Ishikawa (cell line): ENCODE results near the gene CXXC5.
A peak's percentile ranks its signal among the peaks of the same experiment; 100 is the strongest.

ENCODE experiments used
- CEBPB ChIP-seq: IDR thresholded peaks from 2 replicates; pipeline ENCODE4 v1.6.1; 2012
- CREB1 ChIP-seq: IDR thresholded peaks from 2 replicates; pipeline ENCODE4 v1.6.1; 2012; ENCODE audit warnings: low read depth
- EGR1 ChIP-seq: IDR thresholded peaks from 2 replicates; pipeline ENCODE4 v1.6.1; 2012
- EP300 ChIP-seq: IDR thresholded peaks from 2 replicates; pipeline ENCODE4 v1.6.1; 2012; ENCODE audit warnings: borderline replicate concordance
- FOXM1 ChIP-seq: IDR thresholded peaks from 2 replicates; pipeline ENCODE4 v1.6.1; 2012; ENCODE audit warnings: low read depth, borderline replicate concordance
- MAX ChIP-seq: IDR thresholded peaks from 2 replicates; pipeline ENCODE4 v1.6.1; 2012
- NFIC ChIP-seq: IDR thresholded peaks from 2 replicates; pipeline ENCODE4 v1.6.1; 2012
- RAD21 ChIP-seq: IDR thresholded peaks from 2 replicates; pipeline ENCODE4 v1.6.1; 2012; ENCODE audit warnings: low read depth
- REST ChIP-seq: IDR thresholded peaks from 2 replicates; pipeline ENCODE4 v1.6.1; 2012; ENCODE audit warnings: low read depth, mild to moderate bottlenecking
- TAF1 ChIP-seq: IDR thresholded peaks from 2 replicates; pipeline ENCODE4 v1.6.1; 2012; ENCODE audit warnings: low read depth, mild to moderate bottlenecking
- TCF12 ChIP-seq: IDR thresholded peaks from 2 replicates; pipeline ENCODE4 v1.6.1; 2012; ENCODE audit warnings: low read depth
- TEAD4 ChIP-seq: IDR thresholded peaks from 2 replicates; pipeline ENCODE4 v1.6.1; 2012
- YY1 ChIP-seq: IDR thresholded peaks from 2 replicates; pipeline ENCODE4 v1.6.1; 2012; ENCODE audit warnings: low read depth
- ZBTB7A ChIP-seq: IDR thresholded peaks from 2 replicates; pipeline ENCODE4 v1.6.1; 2012; ENCODE audit warnings: low read depth
- TF ChIP-seq, protein P1 (sequence below): IDR thresholded peaks from 2 replicates; pipeline ENCODE4 v1.6.1; 2012

Gene CXXC5

DNA sequence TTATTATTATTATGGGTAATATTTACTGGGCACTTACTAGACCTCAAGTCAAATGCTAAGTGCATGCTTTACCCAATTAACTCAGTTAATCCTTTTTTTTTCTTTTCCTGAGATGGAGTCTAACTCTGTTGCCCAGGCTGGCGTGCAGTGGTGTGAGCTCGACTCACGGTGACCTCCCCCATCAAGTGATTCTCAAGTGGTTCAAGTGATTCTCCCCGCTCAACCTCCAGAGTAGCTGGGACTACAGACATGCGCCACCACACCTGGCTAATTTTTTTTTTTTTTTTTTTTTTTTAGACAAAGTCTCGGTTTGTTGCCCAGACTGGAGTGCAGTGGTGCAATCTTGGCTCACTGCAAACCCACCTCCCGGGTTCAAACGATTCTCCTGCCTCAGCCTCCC is 69.1 kb downstream of the CXXC5 start:
- TF ChIP-seq EGR1 (no peak), RAD21 (no peak), ZBTB7A (no peak), EP300 (no peak), NFIC (no peak), TAF1 (no peak), TEAD4 (no peak)
- TF ChIP-seq, protein P1, sequence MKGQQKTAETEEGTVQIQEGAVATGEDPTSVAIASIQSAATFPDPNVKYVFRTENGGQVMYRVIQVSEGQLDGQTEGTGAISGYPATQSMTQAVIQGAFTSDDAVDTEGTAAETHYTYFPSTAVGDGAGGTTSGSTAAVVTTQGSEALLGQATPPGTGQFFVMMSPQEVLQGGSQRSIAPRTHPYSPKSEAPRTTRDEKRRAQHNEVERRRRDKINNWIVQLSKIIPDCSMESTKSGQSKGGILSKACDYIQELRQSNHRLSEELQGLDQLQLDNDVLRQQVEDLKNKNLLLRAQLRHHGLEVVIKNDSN, result no peak

DNA sequence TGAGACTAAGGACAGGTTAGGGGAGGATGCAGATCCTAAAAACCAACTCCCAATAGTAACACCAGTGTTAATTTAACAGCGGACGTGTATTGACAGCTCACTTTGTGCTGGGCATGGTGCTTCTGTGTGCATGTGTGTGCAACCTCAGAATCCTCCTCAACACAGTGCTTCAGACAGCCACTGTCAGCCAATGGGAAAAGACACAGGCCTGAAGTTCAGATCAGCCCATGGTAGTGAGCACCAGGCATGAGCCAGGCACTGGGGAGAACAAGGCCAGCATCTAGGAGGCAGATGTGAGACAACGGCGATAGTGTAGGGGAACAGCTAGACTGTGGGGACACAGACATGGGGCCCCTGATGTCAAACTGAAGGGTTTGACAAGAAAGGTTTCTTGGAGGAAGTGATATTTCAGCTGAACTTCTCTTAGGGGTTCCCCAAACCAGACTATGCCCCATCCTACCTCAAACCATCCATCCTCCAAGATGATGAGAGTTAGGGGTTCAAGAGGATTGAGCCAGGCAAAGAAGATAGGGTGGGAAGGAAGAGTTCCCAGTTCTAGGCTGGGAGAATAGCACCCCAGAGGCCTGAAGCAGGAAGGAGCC is 75.9 kb downstream of the CXXC5 start:
- TF ChIP-seq TCF12 (no peak), CREB1 (no peak), CEBPB (no peak), MAX (no peak), TEAD4 (no peak), YY1 (no peak), TAF1 (no peak)

DNA sequence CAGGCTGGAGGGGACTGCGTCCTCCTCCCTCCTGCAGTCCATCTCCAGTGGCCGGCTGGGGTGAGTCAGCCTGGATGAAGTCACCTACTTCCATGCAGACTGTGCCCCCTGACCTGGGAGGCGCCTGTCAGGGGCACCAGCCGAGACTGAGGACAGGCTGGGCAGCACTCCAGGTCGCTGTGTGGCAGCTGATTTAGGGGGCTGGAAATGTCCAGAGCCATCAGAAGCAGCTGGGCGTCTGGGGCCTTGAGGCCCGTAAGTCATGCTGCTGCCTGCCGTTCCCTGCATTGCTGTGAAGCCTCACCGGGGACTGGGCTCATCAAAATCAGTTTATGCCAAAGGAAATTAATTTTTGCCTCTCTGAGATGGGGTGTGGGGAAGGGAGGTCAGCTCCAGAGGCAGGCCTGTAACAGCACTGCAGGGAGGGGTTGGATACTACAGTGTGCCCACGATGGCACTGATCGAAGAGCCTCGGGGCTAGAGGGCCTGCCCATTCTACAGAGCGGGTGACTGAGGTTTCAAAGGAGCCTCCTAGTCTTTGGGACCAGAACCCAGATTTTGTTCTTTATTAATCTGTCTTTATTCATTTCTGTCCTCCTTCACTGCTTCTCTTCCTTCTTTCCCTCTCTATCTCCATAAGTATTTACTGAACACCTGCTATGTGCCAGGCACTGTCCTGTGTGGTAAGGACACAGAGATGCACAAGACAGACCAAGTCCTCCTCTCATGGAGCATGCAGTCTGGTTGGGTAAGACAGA is 77.1 kb downstream of the CXXC5 start:
- TF ChIP-seq REST (no peak), RAD21 (no peak), TEAD4 (0 out of 2 replicates have a peak, but pooled peaks have one; percentile 18), FOXM1 (no peak), TAF1 (no peak), YY1 (no peak), CREB1 (no peak), TCF12 (peak; percentile 74; the same call in 1 of the 2 replicates), EGR1 (no peak), NFIC (peak; percentile 68), MAX (peak; percentile 40; the same call in 1 of the 2 replicates), ZBTB7A (no peak), CEBPB (no peak), EP300 (peak; percentile 77)
- TF ChIP-seq, protein P1, result no peak

DNA sequence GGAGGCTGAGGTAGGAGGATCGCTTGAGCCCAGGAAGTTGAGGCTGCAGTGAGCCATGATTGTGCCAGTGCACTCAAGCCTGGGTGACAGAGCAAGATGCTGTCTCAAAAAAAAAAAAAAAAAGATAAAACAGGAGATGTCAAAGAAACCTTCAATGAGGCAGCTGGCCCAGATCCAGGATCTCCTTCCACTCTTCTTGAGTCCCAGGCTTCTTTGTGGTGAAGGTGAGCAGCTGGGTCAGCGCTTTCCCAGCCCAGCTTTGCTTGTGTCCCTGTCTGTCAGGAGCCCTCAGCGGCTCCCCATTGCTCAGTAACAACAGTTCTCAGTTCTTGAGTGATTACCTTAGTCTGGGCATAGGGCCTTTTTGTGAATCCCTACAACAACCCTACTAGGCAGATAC is 78.1 kb downstream of the CXXC5 start:
- TF ChIP-seq, protein P1, result no peak
- TF ChIP-seq ZBTB7A, result no peak
- TF ChIP-seq REST, result no peak
- no peak for TF ChIP-seq YY1
- no peak for TF ChIP-seq MAX
- no peak for TF ChIP-seq TCF12

GRCh38 chr5:139727615-139728014 is 79.5 kb downstream of the CXXC5 start:
- 0 out of 2 replicates have a peak, but pooled peaks have one; percentile 19 for TF ChIP-seq EGR1
- TF ChIP-seq TCF12, result 0 out of 2 replicates have a peak, but pooled peaks have one; percentile 18
- TF ChIP-seq NFIC, result peak; percentile 21; the same call in 1 of the 2 replicates
- TF ChIP-seq EP300, result 0 out of 2 replicates have a peak, but pooled peaks have one; percentile 47
- peak; percentile 69 for TF ChIP-seq CEBPB
